Liver (tissue), 3 donors: Measurements from ENCODE around the gene COL6A3.

Experiments used
- CTCF ChIP-seq: fragments of 150-350 bp; IDR thresholded peaks from 2 replicates; pipeline ENCODE4 v1.5.1; 2017; ENCODE audit warnings: improper control_type of control experiment, low read depth, low read length; ENCODE audit not compliant: missing input control
- REST ChIP-seq: IDR thresholded peaks from 2 replicates; pipeline ENCODE4 v1.6.1; 2016; ENCODE audit warnings: antibody characterized with exemption, mild to moderate bottlenecking
- RXRA ChIP-seq, 2 donors: IDR thresholded peaks; 2 replicates each; pipeline ENCODE4 v1.6.1; 2017 to 2018; ENCODE audit warnings: antibody characterized with exemption in 2 of 2, mild to moderate bottlenecking in 1 of 2
- donor health status: healthy.
- donor health status: healthy.

- no peak for TF ChIP-seq REST
- TF ChIP-seq CTCF, result no peak
- no peak for TF ChIP-seq RXRA (IDR thresholded peaks at IDR 0.05)
Observed at GRCh38 chr2:237418300-237418699, 4.3 kb upstream of the COL6A3 start.
